GM12865 (cell line): ENCODE results near the gene TPRA1.

Experiments used
- DNase-seq: peaks from one replicate; pipeline ENCODE4 v3.0.0; 2010; ENCODE audit warnings: low read depth
- H3K4me3 ChIP-seq: 2 replicates; pipeline ENCODE4 v1.5.1; 2011; ENCODE audit warnings: mild to moderate bottlenecking, low read depth, low read length, control low read depth
- CTCF ChIP-seq: IDR thresholded peaks from 2 replicates; pipeline ENCODE4 v1.5.1; 2011; ENCODE audit warnings: low read length, control low read depth, low read depth, inconsistent platforms; ENCODE audit not compliant: insufficient read depth; ENCODE audit errors: missing control alignments

The TPRA1 gene

GRCh38 chr3:127632035-127632820 is 41.7 kb upstream of the TPRA1 start:
- DNase-seq = no peak
- no peak overlapping the region for H3K4me3 ChIP-seq
- no peak for TF ChIP-seq CTCF

- no peak for TF ChIP-seq CTCF
- no peak for DNase-seq
- H3K4me3 ChIP-seq = no peak overlapping the region
Measured at GRCh38 chr3:127630811-127631714, 40.5 kb upstream of the TPRA1 start.

- peak overlapping the region; percentile 46 for H3K4me3 ChIP-seq
- DNase-seq = peak; percentile 49
- TF ChIP-seq CTCF = no peak
Measured at GRCh38 chr3:127629467-127630403, 39.2 kb upstream of the TPRA1 start.

GRCh38 chr3:127628788-127629466 is 38.4 kb upstream of the TPRA1 start, which contains the start of gene PODXL2:
Gene PODXL2, plus strand, starts transcription at chr3:127629185. Its CDS starts 35 bp downstream, at chr3:127629220.
- H3K4me3 ChIP-seq = peak within 1 kb of the TSS; percentile 46
- DNase-seq = peak; percentile 53
- no peak for TF ChIP-seq CTCF

DNA sequence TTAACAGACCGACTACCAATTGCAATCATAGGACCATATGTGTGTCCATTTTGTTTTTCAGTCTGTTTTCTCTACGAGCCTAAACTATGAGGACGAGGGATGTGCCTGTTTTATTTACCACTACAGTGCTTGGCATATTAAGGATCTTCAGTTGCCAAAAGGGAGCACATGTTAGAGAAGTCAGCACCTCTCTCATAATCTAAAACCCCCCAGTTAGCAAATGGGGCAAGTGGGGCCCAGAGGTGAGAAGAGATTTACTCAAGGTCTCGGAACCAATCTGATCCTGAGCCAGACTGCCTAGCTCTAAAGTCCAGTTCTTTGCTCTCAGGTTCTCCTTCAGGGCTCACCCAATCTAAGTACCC is 37.9 kb upstream of the TPRA1 start:
- no peak for TF ChIP-seq CTCF
- no peak overlapping the region for H3K4me3 ChIP-seq
- DNase-seq = no peak

DNA sequence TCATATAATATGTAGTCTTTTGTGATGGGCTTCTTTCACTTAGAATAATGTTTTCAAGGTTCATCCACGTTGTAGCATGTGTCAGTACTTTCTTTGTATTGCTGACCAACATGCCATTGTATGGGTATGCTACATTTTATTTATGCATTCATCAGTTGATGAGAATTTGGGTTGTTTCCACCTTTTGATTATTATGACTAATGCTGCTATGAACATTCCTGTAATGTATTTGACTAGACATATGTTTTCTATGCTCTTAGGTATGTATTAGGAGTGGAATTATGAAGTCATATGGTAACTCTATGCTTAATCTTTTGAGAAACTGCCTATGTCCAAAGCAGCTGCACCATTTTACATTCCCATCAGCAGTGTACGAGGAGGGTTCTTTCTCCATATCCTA is 35.3 kb upstream of the TPRA1 start:
- no peak for TF ChIP-seq CTCF
- no peak for DNase-seq
- H3K4me3 ChIP-seq = no peak overlapping the region
